Loucy (cell line): ENCODE data around the gene CEMIP2.

ENCODE experiments used
- H2AFZ ChIP-seq: fragments of 200-600 bp; sonication (generic); 2 replicates; pipeline ENCODE4 v1.6.0; 2016; ENCODE audit warnings: antibody characterized with exemption, mild to moderate bottlenecking, low read length, moderate library complexity
- H3F3A ChIP-seq: fragments of 200-600 bp; 2 replicates; pipeline ENCODE4 v1.6.0; 2016; ENCODE audit warnings: antibody characterized with exemption, low read depth, mild to moderate bottlenecking
- H3K27me3 ChIP-seq: fragments of 200-600 bp; sonication (generic); 2 replicates; pipeline ENCODE4 v1.6.1; 2014; ENCODE audit warnings: low read length, mild to moderate bottlenecking; ENCODE audit not compliant: insufficient read depth, poor library complexity, severe bottlenecking
- H3K36me3 ChIP-seq: fragments of 200-600 bp; sonication (generic); 2 replicates; pipeline ENCODE4 v1.6.1; 2016; ENCODE audit warnings: low read length; ENCODE audit not compliant: insufficient read depth
- H3K4me1 ChIP-seq: fragments of 200-600 bp; sonication (generic); 2 replicates; pipeline ENCODE4 v1.5.1; 2014; ENCODE audit warnings: low read length, mild to moderate bottlenecking; ENCODE audit not compliant: insufficient read depth, poor library complexity, severe bottlenecking
- H3K4me2 ChIP-seq: fragments of 200-600 bp; sonication (generic); 2 replicates; pipeline ENCODE4 v1.6.0; 2014; ENCODE audit warnings: antibody characterized with exemption, low read length, low read depth, mild to moderate bottlenecking; ENCODE audit not compliant: poor library complexity, severe bottlenecking
- H3K4me3 ChIP-seq: fragments of 200-600 bp; sonication (generic); 2 replicates; pipeline ENCODE4 v1.5.1; 2014; ENCODE audit warnings: low read length, mild to moderate bottlenecking, mixed read lengths; ENCODE audit not compliant: poor library complexity, severe bottlenecking
- H3K79me2 ChIP-seq: fragments of 200-600 bp; sonication (generic); 2 replicates; pipeline ENCODE4 v1.6.1; 2014; ENCODE audit warnings: low read length; ENCODE audit not compliant: insufficient read depth
- H3K9ac ChIP-seq: fragments of 200-600 bp; sonication (generic); 2 replicates; pipeline ENCODE4 v1.6.0; 2014; ENCODE audit warnings: mild to moderate bottlenecking, low read depth, low read length, moderate library complexity; ENCODE audit not compliant: poor library complexity, severe bottlenecking
- H3K9me2 ChIP-seq: fragments of 200-600 bp; sonication (generic); replicated peaks from 2 replicates; pipeline ENCODE4 v1.6.1; 2016; ENCODE audit warnings: low read depth, low read length, mixed read lengths
- H3K9me3 ChIP-seq: fragments of 200-600 bp; sonication (generic); 2 replicates; pipeline ENCODE4 v1.6.1; 2014; ENCODE audit warnings: mild to moderate bottlenecking, antibody characterized with exemption, low read length, low read depth; ENCODE audit not compliant: insufficient read depth
- H4K20me1 ChIP-seq: fragments of 200-600 bp; sonication (generic); 2 replicates; pipeline ENCODE4 v1.6.0; 2014; ENCODE audit warnings: antibody characterized with exemption, low read length, mild to moderate bottlenecking; ENCODE audit not compliant: insufficient read depth, poor library complexity, severe bottlenecking
- CTCF ChIP-seq: fragments of 200-600 bp; sonication (generic); conservative IDR thresholded peaks from 2 replicates; pipeline ENCODE4 v1.5.1; 2014; ENCODE audit warnings: mild to moderate bottlenecking, antibody characterized with exemption, low read length
- EZH2phosphoT487 ChIP-seq: fragments of 200-600 bp; IDR thresholded peaks from 2 replicates; pipeline ENCODE4 v1.6.1; 2018; ENCODE audit warnings: antibody characterized with exemption, mild to moderate bottlenecking, moderate library complexity, borderline replicate concordance

Gene CEMIP2

DNA sequence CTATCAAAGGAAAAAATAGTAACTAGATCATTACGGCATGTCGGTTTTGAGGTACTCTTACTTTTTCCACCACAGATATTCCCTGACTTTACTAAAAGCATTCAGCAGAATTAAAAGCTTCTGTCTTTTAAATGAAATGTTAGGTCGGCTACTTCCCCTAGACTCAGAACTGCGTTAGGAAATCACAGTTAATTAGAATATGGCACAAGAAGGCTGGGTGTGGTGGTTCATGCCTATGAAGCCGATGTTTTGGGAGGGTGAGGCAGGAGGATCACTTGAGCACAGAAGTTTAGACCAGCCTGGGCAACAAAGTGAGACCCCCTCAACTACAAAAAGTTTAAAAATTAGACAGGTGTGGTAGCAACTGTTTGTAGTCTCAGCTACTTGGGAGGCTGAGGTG lies 24.4 kb downstream of the CEMIP2 start:
- no peaks in the 10 kb centered on the region for H3K79me2 ChIP-seq
- no peaks in the 10 kb centered on the region for H3K9me2 ChIP-seq
- no peak overlapping the region for H2AFZ ChIP-seq
- TF ChIP-seq CTCF: no peak
- no peak for TF ChIP-seq EZH2phosphoT487
- no peak overlapping the region for H3K4me2 ChIP-seq
- H3K4me3 ChIP-seq: no peak overlapping the region
- H3K4me1 ChIP-seq: no peaks in the 10 kb centered on the region
- H3K9ac ChIP-seq: no peak overlapping the region
- no peaks in the 10 kb centered on the region for H3F3A ChIP-seq
- H4K20me1 ChIP-seq: no peaks in the 10 kb centered on the region
- no peaks in the 10 kb centered on the region for H3K9me3 ChIP-seq
- H3K27me3 ChIP-seq: no peaks in the 10 kb centered on the region
- H3K36me3 ChIP-seq: peaks cover 17% of the 10 kb centered on the region; the same call in 1 of the 2 replicates

DNA sequence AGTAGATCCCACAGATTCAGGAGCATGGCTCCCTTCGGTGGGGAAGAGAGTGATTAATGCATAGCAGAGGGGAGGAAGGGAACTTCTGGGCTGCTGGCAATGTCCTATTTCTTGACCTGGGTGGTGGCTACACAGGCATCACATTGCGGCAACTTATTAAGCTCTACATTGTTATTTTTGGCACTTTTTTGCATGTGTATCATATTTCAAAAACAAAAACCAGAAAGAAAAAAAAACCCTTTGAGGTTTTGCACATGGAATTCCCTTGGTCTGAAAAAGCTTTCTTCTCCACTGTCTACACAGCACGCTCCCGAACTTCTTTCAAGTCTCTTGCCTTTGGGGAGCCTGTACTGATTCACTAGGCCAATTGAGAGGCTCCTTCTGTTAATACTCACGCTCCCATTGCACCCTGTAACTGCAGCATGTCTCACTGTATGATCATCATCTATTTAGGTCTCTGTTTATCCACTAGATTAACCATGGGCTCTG lies 25.1 kb downstream of the CEMIP2 start:
- Histone ChIP-seq H4K20me1 (no peaks in the 10 kb centered on the region), H3K4me3 (no peak overlapping the region), H3F3A (no peaks in the 10 kb centered on the region), H3K9me3 (no peaks in the 10 kb centered on the region), H3K27me3 (no peaks in the 10 kb centered on the region), H2AFZ (no peak overlapping the region), H3K9ac (no peak overlapping the region), H3K79me2 (no peaks in the 10 kb centered on the region), H3K4me1 (no peaks in the 10 kb centered on the region), H3K4me2 (no peak overlapping the region), H3K36me3 (peaks cover 11% of the 10 kb centered on the region; the same call in 1 of the 2 replicates), H3K9me2 (no peaks in the 10 kb centered on the region)
- TF ChIP-seq EZH2phosphoT487 (no peak), CTCF (no peak)

DNA sequence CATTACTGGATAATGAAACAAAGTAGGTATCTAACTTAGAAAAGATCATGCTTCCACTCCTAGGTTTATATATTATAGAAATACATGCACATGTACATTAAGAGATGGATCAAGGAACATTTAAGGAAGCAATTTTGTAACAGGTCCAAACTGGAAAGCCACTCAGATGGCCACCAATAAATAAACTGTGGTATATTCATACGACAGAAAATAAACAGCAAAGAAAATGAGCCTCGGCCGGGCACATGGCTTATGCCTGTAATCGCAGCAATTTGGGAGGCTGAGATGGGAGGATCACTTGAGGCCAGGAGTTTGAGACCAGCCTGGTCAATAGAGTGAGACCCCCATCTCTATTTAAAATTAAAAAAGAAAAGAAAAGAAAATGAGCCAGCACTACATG lies 25.6 kb downstream of the CEMIP2 start:
- H3K27me3 ChIP-seq: no peaks in the 10 kb centered on the region
- no peaks in the 10 kb centered on the region for H3F3A ChIP-seq
- no peaks in the 10 kb centered on the region for H3K4me1 ChIP-seq
- TF ChIP-seq EZH2phosphoT487: no peak
- no peak for TF ChIP-seq CTCF
- no peaks in the 10 kb centered on the region for H3K9me2 ChIP-seq
- H3K4me2 ChIP-seq: no peak overlapping the region
- H4K20me1 ChIP-seq: no peaks in the 10 kb centered on the region
- H3K9ac ChIP-seq: no peak overlapping the region
- H3K36me3 ChIP-seq: peaks cover 8% of the 10 kb centered on the region; the same call in 1 of the 2 replicates
- no peak overlapping the region for H2AFZ ChIP-seq
- no peak overlapping the region for H3K4me3 ChIP-seq
- H3K9me3 ChIP-seq: no peaks in the 10 kb centered on the region
- H3K79me2 ChIP-seq: no peaks in the 10 kb centered on the region
